SIG-M5 treated with dmso at 0.1 percent for 504 hours (cell line): ENCODE data around the gene ZC2HC1C.
"Not testable (repeated sequence)": the region's sequence is repeated elsewhere in the genome, so short reads cannot be mapped to it uniquely, and the experiment has no call there.

Experiments used
- DNase-seq: peaks from one replicate; lab custom pipeline; 2025; ENCODE audit not compliant: unreplicated experiment; lab: John Stamatoyannopoulos, UW

The ZC2HC1C gene

GRCh38 chr14:75090353-75090752 is 20.9 kb downstream of the ZC2HC1C start:
- no peak for DNase-seq

- no peak for DNase-seq
These were observed 21.8 kb downstream of the ZC2HC1C start for GRCh38 chr14:75091251-75091650.

GRCh38 chr14:75092698-75093097 is 23.3 kb downstream of the ZC2HC1C start:
- DNase-seq, result no peak

GRCh38 chr14:75094896-75095295 is 25.5 kb downstream of the ZC2HC1C start:
- no peak for DNase-seq

- no peak for DNase-seq
These were observed 26.2 kb downstream of the ZC2HC1C start for GRCh38 chr14:75095690-75096089.

- DNase-seq, result no peak
These were observed 27.5 kb downstream of the ZC2HC1C start for GRCh38 chr14:75096959-75097358.

- no peak for DNase-seq
These were observed 28.8 kb downstream of the ZC2HC1C start for GRCh38 chr14:75098212-75098611.

- DNase-seq, result no peak
These were observed 29.2 kb downstream of the ZC2HC1C start for GRCh38 chr14:75098682-75099081.

- no peak for DNase-seq
These were observed 32.0 kb downstream of the ZC2HC1C start for GRCh38 chr14:75101491-75101890.

- no peak for DNase-seq
These were observed 37.7 kb downstream of the ZC2HC1C start for GRCh38 chr14:75107186-75107585.

- DNase-seq, result no peak
These were observed 40.4 kb downstream of the ZC2HC1C start for GRCh38 chr14:75109877-75110276.

GRCh38 chr14:75113932-75114539 is 44.6 kb downstream of the ZC2HC1C start:
- DNase-seq, result no peak

- no peak for DNase-seq
These were observed 49.6 kb downstream of the ZC2HC1C start for GRCh38 chr14:75119056-75119455.

- DNase-seq, result peak; percentile 38
These were observed 51.3 kb downstream of the ZC2HC1C start for GRCh38 chr14:75120541-75121291.

GRCh38 chr14:75121552-75121951 is 52.1 kb downstream of the ZC2HC1C start:
- DNase-seq, result no peak

GRCh38 chr14:75123991-75124390 is 54.5 kb downstream of the ZC2HC1C start:
- DNase-seq, result peak; percentile 76

- DNase-seq, result no peak
These were observed 56.2 kb downstream of the ZC2HC1C start for GRCh38 chr14:75125617-75126016.

GRCh38 chr14:75126121-75126544 is 56.7 kb downstream of the ZC2HC1C start:
- DNase-seq, result peak; percentile 57

GRCh38 chr14:75126679-75127473 is 57.4 kb downstream of the ZC2HC1C start, which contains the start of gene NEK9:
TSS of gene NEK9 (minus strand) at chr14:75127048. CDS start at chr14:75126921, 127 bp downstream.
- DNase-seq, result peak; percentile 79

- DNase-seq, result not testable (repeated sequence)
These were observed 58.0 kb downstream of the ZC2HC1C start for GRCh38 chr14:75127474-75127820.

GRCh38 chr14:75127903-75128595 is 58.6 kb downstream of the ZC2HC1C start:
- no peak for DNase-seq
